Right ventricle myocardium superior (tissue), 1 donor: ENCODE results near the gene GNAT2. TPM values are rescaled to one million over a fixed set of nuclear protein-coding genes. Genes with fewer than 3 reads are reported as not detected.

Source experiments
- ATAC-seq: fragments of 200-7000 bp; cut with Tn5 transposase; one replicate; pipeline ENCODE4 v1.9.1; 2020; ENCODE audit warnings: mild to moderate bottlenecking; ENCODE audit not compliant: poor library complexity
- DNase-seq: peaks from one replicate; pipeline ENCODE4 v3.0.0-alpha.2; 2020
- intact Hi-C: fragments of 100-400 bp; cut with DNase I; formaldehyde crosslinking; loops from one replicate; pipeline ENCODE4 v1.11.2; 2022
- total RNA-seq: library from RNA; stranded (reverse); fragmentation: NEBNext Ultra II Directional; extraction: Animal tissue kit (Norgen Biotek cat#: 25700); gene quantifications from one replicate; pipeline ENCODE4 v1.2.1, GENCODE V29; 2021
- donor health status: DM: no; HTN: yes; CAD: no; lungs with severe emphysema.

GNAT2 gene
- total RNA-seq, 1 donor from 2014 or later: not detected

- DNase-seq (no peak), ATAC-seq (peak; percentile 54)
- intact Hi-C loops: no loop called here
Observed at GRCh38 chr1:109620401-109620791, 980 bp upstream of the GNAT2 start.

GRCh38 chr1:109618661-109619575 is 498 bp downstream of the GNAT2 start:
- DNase-seq (no peak), ATAC-seq (no peak)
- intact Hi-C loops: no loop called here

DNA sequence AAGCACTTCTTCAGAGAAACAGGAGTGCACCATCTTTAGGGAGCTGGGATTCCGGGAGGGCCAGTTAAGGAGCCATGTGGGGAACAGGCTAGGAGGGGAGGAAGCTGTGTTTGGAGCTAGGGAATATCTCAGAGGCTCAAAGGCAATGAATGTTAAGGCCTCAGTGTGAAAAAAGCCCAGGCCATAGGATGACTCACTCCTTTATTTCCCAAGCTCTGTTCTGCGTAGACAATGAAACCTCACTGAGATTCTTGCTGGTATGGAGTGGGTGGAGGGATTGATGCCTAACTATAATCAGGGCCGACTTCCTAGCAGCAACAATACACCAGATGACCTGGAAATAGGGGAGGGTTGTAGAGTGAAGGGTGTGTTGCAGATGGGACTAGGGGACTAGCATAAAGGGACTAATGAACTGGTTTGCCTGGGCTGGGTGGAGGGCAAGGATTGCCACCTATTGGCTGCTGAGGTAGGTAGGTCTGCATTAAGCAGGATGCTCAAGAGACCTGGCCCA is 2.1 kb downstream of the GNAT2 start:
- no peak for DNase-seq
- intact Hi-C loops: no loop called here

DNA sequence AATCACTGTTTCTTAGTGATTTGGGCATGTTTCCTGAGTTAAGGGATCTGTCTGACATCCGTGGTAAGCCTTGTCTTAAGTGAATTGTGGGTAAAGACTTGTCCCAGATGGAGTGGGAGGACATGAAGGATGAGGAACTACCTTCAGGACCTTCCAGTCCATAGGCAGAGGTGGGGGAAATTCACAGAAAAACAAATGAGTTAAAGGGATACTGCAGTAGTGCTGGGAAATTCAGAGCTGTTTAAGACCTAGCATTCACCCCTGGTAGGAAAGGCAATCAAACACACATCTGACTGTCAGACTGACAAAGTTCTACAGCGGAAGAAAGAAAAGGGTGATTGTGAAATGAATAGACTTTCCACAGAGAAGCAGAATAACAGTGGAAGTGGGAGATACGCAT is 3.0 kb downstream of the GNAT2 start:
- no peak for ATAC-seq
- intact Hi-C loops: no loop called here
- DNase-seq: no peak

More for the DNA sequence above, 2.1 kb downstream of the GNAT2 start:
- no peak for ATAC-seq

- intact Hi-C loops: no loop called here
- DNase-seq (no peak), ATAC-seq (peak; percentile 15)
Observed at GRCh38 chr1:109615879-109616278, 3.5 kb downstream of the GNAT2 start.

- ATAC-seq (no peak), DNase-seq (no peak)
- intact Hi-C loops: no loop called here
Observed at GRCh38 chr1:109613361-109614147, 5.9 kb downstream of the GNAT2 start.

DNA sequence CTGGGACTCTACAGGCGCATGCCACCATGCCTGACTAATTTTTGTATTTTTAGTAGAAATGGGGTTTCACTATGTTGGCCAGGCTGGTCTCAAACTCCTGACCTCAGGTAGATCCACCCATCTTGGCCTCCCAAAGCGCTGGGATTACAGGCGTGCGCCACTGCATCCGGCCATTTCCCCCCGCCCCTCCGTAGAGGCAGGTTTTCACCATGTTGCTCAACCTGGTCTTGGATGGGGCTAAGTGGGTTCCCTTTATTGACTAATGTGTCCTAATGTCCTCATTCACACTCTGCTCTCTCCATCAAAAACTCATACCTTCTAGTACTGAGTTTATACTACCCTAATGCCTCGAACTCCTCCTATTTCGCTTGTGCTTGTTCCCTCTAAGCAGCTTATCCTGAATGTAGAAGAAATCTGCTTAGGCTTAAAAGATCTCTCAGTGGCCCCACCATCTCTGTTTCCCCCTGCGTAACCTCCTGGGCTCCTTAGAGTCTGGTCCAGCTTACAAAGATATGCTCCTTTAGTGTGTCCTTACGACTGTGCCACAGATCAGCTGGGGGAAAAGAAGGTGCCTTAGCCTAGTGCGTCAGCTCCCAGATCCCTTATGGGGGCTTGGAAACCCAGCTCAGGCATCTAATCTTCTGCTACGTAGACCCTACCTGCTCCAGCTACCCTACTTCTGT is 8.0 kb downstream of the GNAT2 start:
- intact Hi-C loops: no loop called here
- ATAC-seq (no peak), DNase-seq (no peak)

GRCh38 chr1:109610609-109611307 is 8.7 kb downstream of the GNAT2 start:
- intact Hi-C loops: no loop called here
- no peak for DNase-seq
- ATAC-seq: no peak

- intact Hi-C loops: no loop called here
- DNase-seq: no peak
- ATAC-seq: no peak
Observed at GRCh38 chr1:109609881-109610280, 9.5 kb downstream of the GNAT2 start.

GRCh38 chr1:109605381-109605780 is 14.0 kb downstream of the GNAT2 start:
- intact Hi-C loops: no loop called here

GRCh38 chr1:109603229-109603628 is 16.2 kb downstream of the GNAT2 start:
- intact Hi-C loops: no loop called here
- no peak for ATAC-seq
- DNase-seq: no peak

More at GRCh38 chr1:109605381-109605780, 14.0 kb downstream of the GNAT2 start:
- no peak for DNase-seq
- ATAC-seq: no peak

DNA sequence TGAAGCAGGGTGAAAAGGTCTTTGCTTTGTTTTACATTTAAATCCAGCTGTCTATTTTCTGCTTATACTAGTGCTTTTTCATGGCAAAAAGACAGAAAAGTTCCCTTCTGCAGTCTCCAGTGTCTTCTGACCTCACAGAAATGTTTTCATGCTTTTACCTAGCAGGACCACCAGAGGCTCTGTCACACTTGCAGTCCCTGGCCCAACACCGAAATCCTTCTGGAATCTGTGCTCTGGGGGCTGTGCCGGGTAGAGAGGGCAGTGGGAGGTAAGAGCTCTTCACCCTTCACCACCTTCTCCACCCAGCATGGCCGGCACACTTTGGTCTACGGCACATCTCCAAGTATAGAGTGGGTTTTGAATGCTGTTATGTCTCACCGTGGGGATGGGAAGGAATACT is 20.8 kb downstream of the GNAT2 start:
- DNase-seq (no peak), ATAC-seq (no peak)
- intact Hi-C loops: no loop called here

GRCh38 chr1:109598156-109598555 is 21.3 kb downstream of the GNAT2 start:
- DNase-seq: no peak
- intact Hi-C loops: no loop called here
- ATAC-seq: no peak

DNA sequence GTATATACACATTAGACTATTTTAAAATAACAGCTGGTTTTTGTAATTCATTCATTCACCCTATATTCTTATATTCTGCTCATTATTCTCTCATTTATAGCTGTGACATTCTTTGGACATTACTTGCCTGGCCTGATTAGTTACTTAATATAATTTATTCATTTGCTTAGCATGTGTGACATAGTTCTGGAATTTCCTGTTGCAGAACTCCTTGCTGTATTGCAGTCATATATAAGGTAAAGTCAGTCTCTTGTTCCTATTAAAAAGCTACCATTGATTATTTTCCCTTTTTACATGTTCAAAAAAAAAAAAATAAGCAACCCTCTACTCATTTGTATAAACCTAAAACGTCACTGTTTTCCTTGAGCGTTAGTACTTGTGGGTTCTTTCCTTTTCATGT is 23.9 kb downstream of the GNAT2 start:
- intact Hi-C loops: no loop called here
- ATAC-seq (no peak), DNase-seq (no peak)

DNA sequence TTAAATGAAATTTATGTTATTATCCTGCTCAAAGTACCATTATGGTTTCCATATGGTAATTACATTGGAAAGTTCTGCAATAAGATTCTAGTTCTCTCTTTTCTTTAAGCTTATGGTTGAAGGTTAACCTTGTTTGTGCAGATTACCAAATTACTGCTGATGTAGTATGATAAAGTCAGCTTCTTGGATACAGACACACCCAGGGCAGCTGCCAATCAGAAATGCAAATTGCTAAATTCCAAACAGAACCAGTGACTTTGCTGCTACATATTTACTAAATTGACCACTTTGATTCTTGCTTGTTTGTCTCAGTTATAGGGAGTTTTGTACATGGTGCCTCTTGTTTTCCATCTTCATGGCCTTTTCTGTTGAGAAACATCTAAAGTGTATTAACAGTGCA is 26.5 kb downstream of the GNAT2 start:
- no peak for DNase-seq
- intact Hi-C loops: no loop called here

GRCh38 chr1:109589679-109590078 is 29.7 kb downstream of the GNAT2 start:
- DNase-seq (no peak), ATAC-seq (no peak)
- intact Hi-C loops: no loop called here

More for the DNA sequence above, 26.5 kb downstream of the GNAT2 start:
- ATAC-seq: no peak

GRCh38 chr1:109589177-109589576 is 30.2 kb downstream of the GNAT2 start:
- DNase-seq (no peak), ATAC-seq (no peak)
- intact Hi-C loops: no loop called here

GRCh38 chr1:109586055-109586454 is 33.4 kb downstream of the GNAT2 start:
- DNase-seq: no peak
- intact Hi-C loops: no loop called here
- ATAC-seq: no peak

GRCh38 chr1:109584766-109585165 is 34.6 kb downstream of the GNAT2 start:
- no peak for DNase-seq
- ATAC-seq: no peak
- intact Hi-C loops: no loop called here
